ENCODE data around the gene INCA1.
"Not testable (repeated sequence)": the region's sequence is repeated elsewhere in the genome, so short reads cannot be mapped to it uniquely, and the experiment has no call there.

INCA1 gene

DNA sequence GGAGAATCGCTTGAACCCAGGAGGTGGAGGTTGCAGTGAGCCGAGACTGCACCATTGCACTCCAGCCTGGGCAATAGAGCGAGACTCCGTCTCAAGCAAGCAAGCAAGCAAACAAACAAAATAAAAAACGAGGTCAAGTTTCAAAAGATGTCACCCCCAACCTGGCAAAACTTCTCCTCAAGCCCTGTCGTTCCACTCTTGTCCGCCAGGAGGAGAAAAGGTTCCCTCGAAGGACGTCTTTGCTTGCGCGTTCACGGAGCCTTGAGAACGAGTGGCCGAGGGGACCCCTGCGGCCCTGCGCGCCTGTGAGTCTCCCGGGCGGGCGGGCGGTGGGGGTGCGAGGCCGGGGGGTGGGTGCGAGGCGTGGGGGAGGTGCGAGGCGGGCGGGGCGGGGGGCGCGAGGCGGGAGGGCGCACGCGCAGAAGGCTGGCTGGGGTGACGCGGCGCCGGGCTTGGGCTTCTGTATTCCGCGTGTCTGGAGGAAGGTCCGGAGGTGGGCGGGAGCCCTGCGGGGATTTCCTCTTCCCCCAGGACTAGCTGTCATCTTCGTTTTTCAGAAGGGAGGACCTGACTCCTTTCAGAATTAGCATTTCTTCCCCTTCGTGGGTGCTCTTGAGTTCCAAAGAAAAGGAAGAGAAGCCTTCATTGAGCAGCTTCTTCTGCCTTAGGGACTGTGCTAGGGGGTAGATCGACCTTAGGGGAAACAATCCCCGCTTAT lies 34.2 kb upstream of the INCA1 start:
- Histone ChIP-seq H3K9me3 (ENCODE audit: insufficient read depth, low read depth, low read length) (no peaks in the 10 kb centered on the region), H3K4me3 (ENCODE audit: low read length) (peak overlapping the region; percentile 47), H3K9ac (ENCODE audit: low read depth, low read length) (no peak overlapping the region), H3K36me3 (ENCODE audit: insufficient read depth, low read length) (no peaks in the 10 kb centered on the region), H3K27me3 (ENCODE audit: insufficient read depth, low read length) (no peaks in the 10 kb centered on the region), H3K4me1 (ENCODE audit: insufficient read depth, low read length) (no peaks in the 10 kb centered on the region), H3K27ac (ENCODE audit: low read depth, low read length) (no peak overlapping the region)
- WGBS, result 8% methylated on average over 36 of the region's 48 CpGs

DNA sequence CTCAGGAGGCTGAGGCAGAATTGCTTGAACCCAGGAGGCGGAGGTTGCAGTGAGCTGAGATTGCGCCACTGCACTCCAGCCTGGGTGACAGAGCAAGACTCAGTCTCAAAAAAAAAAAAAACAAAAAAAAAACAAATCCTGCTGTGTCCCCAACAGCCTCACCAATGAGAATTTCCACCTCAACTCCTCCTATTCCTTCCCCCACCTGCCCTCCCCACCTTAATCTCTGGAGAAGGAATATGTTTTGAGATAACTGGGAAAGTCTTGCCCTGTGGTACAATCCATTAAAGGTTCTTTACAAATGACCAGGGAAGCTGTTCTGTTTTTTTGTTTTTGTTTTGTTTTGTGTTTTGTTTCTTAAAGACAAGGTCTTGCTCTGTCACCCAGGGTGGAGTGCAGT lies 32.8 kb upstream of the INCA1 start:
- H3K36me3 ChIP-seq (ENCODE audit: insufficient read depth, low read length); H3K27ac ChIP-seq (ENCODE audit: low read depth, low read length); H3K27me3 ChIP-seq (ENCODE audit: insufficient read depth, low read length); H3K4me1 ChIP-seq (ENCODE audit: insufficient read depth, low read length); H3K4me3 ChIP-seq (ENCODE audit: low read length); H3K9me3 ChIP-seq (ENCODE audit: insufficient read depth, low read depth, low read length); H3K9ac ChIP-seq (ENCODE audit: low read depth, low read length): not testable (repeated sequence)
- 94% methylated on average over 2 of the region's 2 CpGs for WGBS

DNA sequence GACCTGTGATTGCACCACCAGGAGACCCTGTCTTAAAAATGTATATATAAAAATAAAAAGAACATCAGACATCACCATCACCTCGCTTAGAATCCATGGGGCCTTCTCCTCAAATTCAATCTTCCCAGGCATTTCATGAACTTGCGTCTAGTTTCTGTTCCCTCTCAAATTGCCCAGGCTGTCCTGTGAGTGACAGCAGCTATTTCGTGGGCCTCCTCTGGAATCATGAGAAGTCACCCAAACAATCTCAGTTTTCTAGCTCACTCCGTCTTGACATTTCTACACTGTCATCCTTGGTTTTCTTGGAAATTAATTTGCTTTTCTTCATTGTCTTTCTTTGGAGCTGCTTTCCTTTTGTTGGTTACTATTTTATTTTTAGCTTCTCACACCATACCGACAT lies 30.6 kb upstream of the INCA1 start:
- Histone ChIP-seq H3K9me3 (ENCODE audit: insufficient read depth, low read depth, low read length) (no peaks in the 10 kb centered on the region), H3K4me3 (ENCODE audit: low read length) (no peak overlapping the region), H3K36me3 (ENCODE audit: insufficient read depth, low read length) (peaks cover 11% of the 10 kb centered on the region), H3K4me1 (ENCODE audit: insufficient read depth, low read length) (no peaks in the 10 kb centered on the region), H3K27ac (ENCODE audit: low read depth, low read length) (no peak overlapping the region), H3K27me3 (ENCODE audit: insufficient read depth, low read length) (no peaks in the 10 kb centered on the region), H3K9ac (ENCODE audit: low read depth, low read length) (no peak overlapping the region)
- 91% methylated on average over 4 of the region's 5 CpGs for WGBS

DNA sequence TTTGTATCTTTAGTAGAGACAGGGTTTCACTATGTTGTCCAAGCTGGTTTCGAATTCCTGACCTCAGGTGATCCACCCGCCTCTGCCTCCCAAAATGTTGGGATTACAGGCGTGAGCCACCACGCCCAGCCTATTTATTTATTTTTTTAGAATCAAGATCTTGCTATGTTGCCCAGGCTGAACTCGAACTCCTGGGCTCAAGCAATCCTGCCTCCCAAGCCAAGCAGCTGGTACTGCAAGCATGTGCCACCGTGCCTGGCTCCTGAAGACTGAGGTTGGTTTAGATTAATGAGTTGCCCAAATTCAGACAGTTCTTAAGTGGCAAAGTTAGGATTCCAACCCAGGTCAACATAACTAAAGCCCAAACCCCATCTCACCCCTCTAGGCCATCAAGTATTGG lies 30.0 kb upstream of the INCA1 start:
- no peak overlapping the region for H3K9ac ChIP-seq (ENCODE audit: low read depth, low read length)
- no peaks in the 10 kb centered on the region for H3K27me3 ChIP-seq (ENCODE audit: insufficient read depth, low read length)
- WGBS, result 93% methylated on average over 6 of the region's 6 CpGs
- no peak overlapping the region for H3K27ac ChIP-seq (ENCODE audit: low read depth, low read length)
- no peaks in the 10 kb centered on the region for H3K9me3 ChIP-seq (ENCODE audit: insufficient read depth, low read depth, low read length)
- peaks cover 17% of the 10 kb centered on the region for H3K36me3 ChIP-seq (ENCODE audit: insufficient read depth, low read length)
- no peak overlapping the region for H3K4me3 ChIP-seq (ENCODE audit: low read length)
- H3K4me1 ChIP-seq (ENCODE audit: insufficient read depth, low read length), result no peaks in the 10 kb centered on the region

DNA sequence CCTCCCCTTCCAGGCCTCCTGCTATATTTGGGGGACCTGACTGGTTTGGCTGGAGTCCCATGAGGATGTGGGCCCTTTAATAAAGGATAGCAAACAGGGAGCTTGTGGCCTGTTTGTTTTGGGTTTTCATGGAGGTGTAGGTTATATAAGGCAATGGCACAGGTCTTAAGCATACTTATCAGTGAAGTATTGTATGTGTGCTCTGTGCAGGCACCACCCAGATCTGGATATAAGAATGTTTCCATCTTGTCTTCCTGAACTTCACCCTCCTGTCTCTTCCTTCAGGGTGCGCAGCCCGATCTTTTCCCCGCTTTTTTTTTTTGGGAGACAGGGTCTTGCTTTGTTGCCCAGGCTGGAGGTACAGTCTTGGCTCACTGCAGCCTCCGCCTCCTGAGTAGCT lies 27.3 kb upstream of the INCA1 start:
- Histone ChIP-seq H3K4me3 (ENCODE audit: low read length) (no peak overlapping the region), H3K9ac (ENCODE audit: low read depth, low read length) (no peak overlapping the region), H3K4me1 (ENCODE audit: insufficient read depth, low read length) (no peaks in the 10 kb centered on the region), H3K36me3 (ENCODE audit: insufficient read depth, low read length) (peaks cover 43% of the 10 kb centered on the region), H3K27ac (ENCODE audit: low read depth, low read length) (no peak overlapping the region), H3K27me3 (ENCODE audit: insufficient read depth, low read length) (no peaks in the 10 kb centered on the region), H3K9me3 (ENCODE audit: insufficient read depth, low read depth, low read length) (no peaks in the 10 kb centered on the region)
- 98% methylated on average over 4 of the region's 4 CpGs for WGBS

DNA sequence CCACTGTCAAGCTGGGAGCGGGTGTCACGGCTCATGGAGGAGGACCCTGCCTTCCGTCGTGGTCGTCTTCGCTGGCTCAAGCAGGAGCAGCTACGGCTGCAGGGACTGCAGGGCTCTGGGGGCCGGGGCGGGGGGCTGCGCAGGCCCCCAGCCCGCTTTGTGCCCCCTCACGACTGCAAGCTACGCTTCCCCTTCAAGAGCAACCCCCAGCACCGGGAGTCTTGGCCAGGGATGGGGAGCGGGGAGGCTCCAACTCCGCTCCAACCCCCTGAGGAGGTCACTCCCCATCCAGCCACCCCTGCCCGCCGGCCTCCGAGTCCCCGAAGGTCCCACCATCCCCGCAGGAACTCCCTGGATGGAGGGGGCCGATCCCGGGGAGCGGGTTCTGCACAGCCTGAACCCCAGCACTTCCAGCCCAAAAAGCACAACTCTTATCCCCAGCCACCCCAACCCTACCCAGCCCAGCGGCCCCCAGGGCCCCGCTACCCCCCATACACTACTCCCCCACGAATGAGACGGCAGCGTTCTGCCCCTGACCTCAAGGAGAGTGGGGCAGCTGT lies 26.3 kb upstream of the INCA1 start:
- WGBS, result 96% methylated on average over 28 of the region's 29 CpGs
- peaks cover 53% of the 10 kb centered on the region for H3K36me3 ChIP-seq (ENCODE audit: insufficient read depth, low read length)
- no peak overlapping the region for H3K4me3 ChIP-seq (ENCODE audit: low read length)
- H3K27me3 ChIP-seq (ENCODE audit: insufficient read depth, low read length), result no peaks in the 10 kb centered on the region
- no peak overlapping the region for H3K27ac ChIP-seq (ENCODE audit: low read depth, low read length)
- H3K9me3 ChIP-seq (ENCODE audit: insufficient read depth, low read depth, low read length), result no peaks in the 10 kb centered on the region
- no peak overlapping the region for H3K9ac ChIP-seq (ENCODE audit: low read depth, low read length)
- H3K4me1 ChIP-seq (ENCODE audit: insufficient read depth, low read length), result no peaks in the 10 kb centered on the region

DNA sequence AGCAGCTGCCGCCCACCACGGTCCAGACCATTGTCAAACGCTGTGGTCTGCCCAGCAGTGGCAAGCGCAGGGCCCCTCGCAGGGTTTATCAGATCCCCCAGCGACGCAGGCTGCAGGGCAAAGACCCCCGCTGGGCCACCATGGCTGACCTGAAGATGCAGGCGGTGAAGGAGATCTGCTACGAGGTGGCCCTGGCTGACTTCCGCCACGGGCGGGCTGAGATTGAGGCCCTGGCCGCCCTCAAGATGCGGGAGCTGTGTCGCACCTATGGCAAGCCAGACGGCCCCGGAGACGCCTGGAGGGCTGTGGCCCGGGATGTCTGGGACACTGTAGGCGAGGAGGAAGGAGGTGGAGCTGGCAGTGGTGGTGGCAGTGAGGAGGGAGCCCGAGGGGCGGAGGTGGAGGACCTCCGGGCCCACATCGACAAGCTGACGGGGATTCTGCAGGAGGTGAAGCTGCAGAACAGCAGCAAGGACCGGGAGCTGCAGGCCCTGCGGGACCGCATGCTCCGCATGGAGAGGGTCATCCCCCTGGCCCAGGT lies 24.9 kb upstream of the INCA1 start:
- H3K9ac ChIP-seq (ENCODE audit: low read depth, low read length), result no peak overlapping the region
- H3K4me1 ChIP-seq (ENCODE audit: insufficient read depth, low read length), result no peaks in the 10 kb centered on the region
- H3K27ac ChIP-seq (ENCODE audit: low read depth, low read length), result no peak overlapping the region
- H3K36me3 ChIP-seq (ENCODE audit: insufficient read depth, low read length), result peaks cover 62% of the 10 kb centered on the region
- H3K4me3 ChIP-seq (ENCODE audit: low read length), result no peak overlapping the region
- H3K9me3 ChIP-seq (ENCODE audit: insufficient read depth, low read depth, low read length), result no peaks in the 10 kb centered on the region
- WGBS, result 96% methylated on average over 30 of the region's 30 CpGs
- H3K27me3 ChIP-seq (ENCODE audit: insufficient read depth, low read length), result no peaks in the 10 kb centered on the region

DNA sequence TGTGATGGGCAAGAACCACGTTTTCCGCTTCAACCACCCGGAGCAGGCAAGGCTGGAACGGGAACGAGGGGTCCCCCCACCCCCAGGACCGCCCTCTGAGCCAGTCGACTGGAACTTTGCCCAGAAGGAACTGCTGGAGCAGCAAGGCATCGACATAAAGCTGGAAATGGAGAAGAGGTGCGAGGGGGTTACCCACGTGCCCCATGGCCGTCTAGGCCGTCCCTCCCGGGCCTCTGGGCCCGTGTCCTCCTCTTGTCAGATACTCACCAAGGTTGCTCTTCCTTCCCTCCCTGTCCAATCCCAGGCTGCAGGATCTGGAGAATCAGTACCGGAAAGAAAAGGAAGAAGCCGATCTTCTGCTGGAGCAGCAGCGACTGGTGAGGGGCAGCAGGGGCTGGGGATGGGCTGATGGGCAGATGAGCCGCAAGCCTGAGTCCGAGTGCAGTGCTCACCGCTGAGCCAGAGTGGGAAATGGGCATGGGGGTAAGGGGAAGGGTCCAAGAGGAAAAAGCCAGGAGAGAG lies 23.2 kb upstream of the INCA1 start:
- Histone ChIP-seq H3K36me3 (ENCODE audit: insufficient read depth, low read length) (peaks cover 71% of the 10 kb centered on the region), H3K9me3 (ENCODE audit: insufficient read depth, low read depth, low read length) (no peaks in the 10 kb centered on the region), H3K4me1 (ENCODE audit: insufficient read depth, low read length) (no peaks in the 10 kb centered on the region), H3K27me3 (ENCODE audit: insufficient read depth, low read length) (no peaks in the 10 kb centered on the region), H3K9ac (ENCODE audit: low read depth, low read length) (no peak overlapping the region), H3K4me3 (ENCODE audit: low read length) (no peak overlapping the region), H3K27ac (ENCODE audit: low read depth, low read length) (no peak overlapping the region)
- WGBS, result 94% methylated on average over 20 of the region's 20 CpGs

DNA sequence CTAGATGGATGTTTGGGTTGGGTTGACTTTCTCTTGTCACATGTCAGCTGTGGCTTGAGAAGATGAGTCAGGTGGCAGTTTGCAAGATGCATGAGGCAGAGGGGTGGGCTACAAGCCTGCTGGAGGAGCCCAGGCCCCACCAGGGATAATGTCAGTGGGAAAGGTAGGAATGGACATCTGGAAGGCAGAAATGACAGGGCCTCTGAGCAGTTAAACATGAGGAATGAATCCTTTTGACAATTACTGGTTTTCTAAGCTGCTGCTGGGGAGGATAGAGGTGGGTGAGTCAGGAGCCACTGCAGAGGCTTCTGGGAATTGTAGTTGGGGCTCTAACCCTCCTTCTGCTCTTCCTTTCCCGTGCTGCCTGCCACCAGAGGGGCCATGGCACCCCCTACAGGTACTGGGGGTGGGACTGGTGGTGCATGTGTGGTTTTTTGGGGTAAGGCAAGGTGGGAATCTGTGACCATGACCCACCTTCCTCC lies 22.2 kb upstream of the INCA1 start:
- Histone ChIP-seq H3K4me3 (ENCODE audit: low read length) (no peak overlapping the region), H3K9ac (ENCODE audit: low read depth, low read length) (no peak overlapping the region), H3K4me1 (ENCODE audit: insufficient read depth, low read length) (no peaks in the 10 kb centered on the region), H3K27ac (ENCODE audit: low read depth, low read length) (no peak overlapping the region), H3K36me3 (ENCODE audit: insufficient read depth, low read length) (peaks cover 81% of the 10 kb centered on the region), H3K27me3 (ENCODE audit: insufficient read depth, low read length) (no peaks in the 10 kb centered on the region), H3K9me3 (ENCODE audit: insufficient read depth, low read depth, low read length) (no peaks in the 10 kb centered on the region)
- WGBS, result no CpG with 5 or more reads among the region's 1 CpG

DNA sequence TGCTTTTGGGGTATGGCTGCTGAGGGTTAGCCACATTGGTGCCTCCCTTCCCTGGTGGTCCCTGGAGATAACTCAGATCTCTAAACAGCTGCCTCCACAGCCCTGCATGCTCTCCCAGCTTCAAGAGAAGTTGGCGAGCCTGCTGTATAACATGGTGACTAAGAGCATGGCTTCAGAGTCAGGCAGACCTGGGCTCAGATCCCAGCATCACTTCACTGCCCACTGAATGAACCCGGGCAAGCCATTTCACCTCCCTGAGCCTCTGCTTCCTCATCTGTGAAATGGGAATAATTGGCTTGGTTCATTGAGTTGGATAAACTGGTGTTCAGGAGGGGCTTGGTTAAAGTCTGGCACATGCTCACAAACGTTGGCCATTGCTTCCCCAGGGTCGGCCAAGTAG lies 17.0 kb upstream of the INCA1 start:
- H3K9ac ChIP-seq (ENCODE audit: low read depth, low read length), result no peak overlapping the region
- WGBS, result 90% methylated on average over 4 of the region's 4 CpGs
- H3K27me3 ChIP-seq (ENCODE audit: insufficient read depth, low read length), result no peaks in the 10 kb centered on the region
- H3K27ac ChIP-seq (ENCODE audit: low read depth, low read length), result no peak overlapping the region
- peaks cover 75% of the 10 kb centered on the region for H3K36me3 ChIP-seq (ENCODE audit: insufficient read depth, low read length)
- no peak overlapping the region for H3K4me3 ChIP-seq (ENCODE audit: low read length)
- no peaks in the 10 kb centered on the region for H3K4me1 ChIP-seq (ENCODE audit: insufficient read depth, low read length)
- no peaks in the 10 kb centered on the region for H3K9me3 ChIP-seq (ENCODE audit: insufficient read depth, low read depth, low read length)

DNA sequence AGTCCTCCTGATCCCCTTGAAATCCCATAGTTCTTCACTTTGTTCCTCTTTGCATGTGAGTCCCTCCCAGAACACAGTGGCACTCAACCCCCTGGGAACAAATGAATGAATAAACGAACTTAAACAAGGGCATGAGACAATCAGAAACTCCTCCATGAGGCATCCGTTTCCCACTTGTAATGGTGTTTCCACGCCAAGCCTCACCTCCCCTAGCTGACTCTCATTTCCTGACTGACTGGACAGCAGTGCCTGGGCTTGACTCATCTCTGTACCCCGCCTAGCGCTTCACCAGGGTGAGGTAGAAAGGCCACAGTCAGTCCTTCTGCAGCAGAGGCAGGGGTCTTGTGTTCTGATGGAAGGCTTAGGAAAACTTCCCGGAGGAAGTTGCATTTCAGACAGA lies 14.6 kb upstream of the INCA1 start:
- Histone ChIP-seq H3K4me3 (ENCODE audit: low read length) (no peak overlapping the region), H3K9me3 (ENCODE audit: insufficient read depth, low read depth, low read length) (no peaks in the 10 kb centered on the region), H3K36me3 (ENCODE audit: insufficient read depth, low read length) (peaks cover 81% of the 10 kb centered on the region), H3K27ac (ENCODE audit: low read depth, low read length) (no peak overlapping the region), H3K4me1 (ENCODE audit: insufficient read depth, low read length) (no peaks in the 10 kb centered on the region), H3K9ac (ENCODE audit: low read depth, low read length) (no peak overlapping the region), H3K27me3 (ENCODE audit: insufficient read depth, low read length) (no peaks in the 10 kb centered on the region)
- WGBS, result 93% methylated on average over 6 of the region's 6 CpGs

Measured in HUES64 (cell line).